NCI-H2196 (cell line): ENCODE measurements around the gene TIMM22.
"Not testable (repeated sequence)": the region's sequence is repeated elsewhere in the genome, so short reads cannot be mapped to it uniquely, and the experiment has no call there.

Experiments
- DNase-seq: peaks from one replicate; lab custom pipeline; 2025; ENCODE audit not compliant: unreplicated experiment; lab: John Stamatoyannopoulos, UW

The TIMM22 gene

DNA sequence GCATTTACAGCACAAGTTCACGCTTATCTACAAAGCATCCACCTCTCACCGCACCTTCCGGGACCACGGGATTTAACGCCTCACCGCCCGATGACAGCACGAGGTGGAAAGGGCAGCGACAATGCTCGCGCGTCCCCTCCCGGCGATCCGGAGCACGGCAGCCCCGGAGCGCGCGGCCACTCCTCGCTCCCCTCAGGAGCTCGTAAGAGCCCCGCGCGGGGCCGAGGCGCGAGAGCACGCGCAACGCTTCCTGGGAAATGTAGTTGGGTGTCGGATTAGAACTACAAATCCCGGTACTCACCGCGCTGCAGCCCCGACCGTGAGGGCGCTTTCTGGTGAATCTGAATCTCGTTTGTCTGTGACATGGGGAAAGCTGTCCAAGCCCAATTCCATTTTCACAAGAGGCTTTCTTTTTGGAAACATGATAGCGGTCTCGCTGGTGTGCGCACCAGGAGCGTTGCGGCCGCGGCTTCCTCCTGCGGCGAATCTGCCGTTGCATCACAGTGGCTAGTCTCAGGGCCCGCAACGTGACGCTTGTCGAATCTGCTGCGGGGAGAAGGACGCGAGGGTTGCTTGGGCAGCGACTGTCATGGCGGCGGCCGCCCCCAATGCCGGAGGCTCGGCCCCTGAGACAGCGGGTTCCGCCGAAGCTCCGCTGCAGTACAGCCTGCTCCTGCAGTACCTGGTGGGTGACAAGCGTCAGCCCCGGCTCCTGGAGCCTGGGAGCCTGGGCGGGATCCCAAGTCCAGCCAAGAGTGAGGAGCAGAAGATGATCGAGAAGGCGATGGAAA is at the start of gene TIMM22:
TIMM22 (plus strand) TSS at position 576 of the 791 bp plus-strand sequence; CDS start at position 590, 14 bp downstream.
- DNase-seq: peak; percentile 90

DNA sequence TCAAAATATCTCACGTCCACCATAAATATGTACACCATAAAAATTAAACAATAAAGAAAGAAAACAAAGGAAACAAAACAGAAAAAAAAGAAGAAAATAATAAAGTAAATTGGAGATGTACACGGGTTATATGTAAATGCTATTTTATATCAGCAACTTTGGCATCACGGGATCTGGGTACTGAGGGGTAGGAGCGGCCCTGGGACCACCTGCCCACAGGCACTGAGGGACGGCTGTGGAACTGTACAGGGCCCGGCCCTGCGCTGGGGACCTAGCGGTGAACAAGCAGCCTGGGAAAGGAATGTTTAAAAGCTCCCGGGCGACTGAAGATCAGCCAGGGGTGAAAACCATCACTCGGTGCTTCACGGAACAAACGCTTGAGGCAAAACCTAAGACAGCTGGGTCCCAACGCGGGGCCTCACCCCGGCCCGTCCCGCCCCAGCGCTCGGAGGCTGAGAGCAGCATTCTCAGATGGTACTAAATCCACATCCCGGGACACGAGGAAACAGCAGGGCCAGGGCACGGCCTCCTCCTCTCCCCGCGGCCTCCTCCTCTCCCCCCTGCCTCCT is 48.6 kb upstream of the TIMM22 start:
- DNase-seq: no peak

DNA sequence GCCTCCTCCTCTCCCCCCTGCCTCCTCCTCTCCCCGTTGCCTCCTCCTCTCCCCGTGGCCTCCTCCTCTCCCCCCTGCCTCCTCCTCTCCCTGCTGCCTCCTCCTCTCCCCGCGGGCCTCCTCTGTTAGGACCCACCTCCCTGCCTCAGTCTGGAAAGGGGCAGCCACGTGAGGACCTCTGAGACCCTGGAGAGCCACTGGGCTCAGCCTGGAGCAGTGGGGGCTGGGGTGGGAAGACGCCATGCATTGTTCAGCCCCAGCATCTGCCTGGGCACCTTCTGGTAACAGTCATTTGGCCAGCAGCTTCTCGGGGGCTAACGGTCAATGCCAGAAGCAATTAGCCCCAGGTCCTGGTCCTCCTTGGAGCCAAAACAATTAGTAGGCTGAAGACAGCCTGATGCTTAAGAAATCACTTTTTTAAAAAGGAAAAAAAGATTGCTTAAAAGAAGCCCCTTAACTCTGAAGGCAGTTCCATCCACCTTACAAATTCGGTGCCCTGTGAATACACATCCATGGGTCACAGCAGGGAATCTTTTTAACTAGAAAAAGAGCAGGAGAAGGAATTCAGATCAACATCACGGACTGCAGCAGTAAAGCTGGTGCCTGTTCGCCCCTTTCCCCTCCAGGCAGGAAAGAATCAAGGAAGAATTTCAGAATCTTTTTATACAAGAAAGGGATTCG is 47.2 kb upstream of the TIMM22 start:
- no peak for DNase-seq

DNA sequence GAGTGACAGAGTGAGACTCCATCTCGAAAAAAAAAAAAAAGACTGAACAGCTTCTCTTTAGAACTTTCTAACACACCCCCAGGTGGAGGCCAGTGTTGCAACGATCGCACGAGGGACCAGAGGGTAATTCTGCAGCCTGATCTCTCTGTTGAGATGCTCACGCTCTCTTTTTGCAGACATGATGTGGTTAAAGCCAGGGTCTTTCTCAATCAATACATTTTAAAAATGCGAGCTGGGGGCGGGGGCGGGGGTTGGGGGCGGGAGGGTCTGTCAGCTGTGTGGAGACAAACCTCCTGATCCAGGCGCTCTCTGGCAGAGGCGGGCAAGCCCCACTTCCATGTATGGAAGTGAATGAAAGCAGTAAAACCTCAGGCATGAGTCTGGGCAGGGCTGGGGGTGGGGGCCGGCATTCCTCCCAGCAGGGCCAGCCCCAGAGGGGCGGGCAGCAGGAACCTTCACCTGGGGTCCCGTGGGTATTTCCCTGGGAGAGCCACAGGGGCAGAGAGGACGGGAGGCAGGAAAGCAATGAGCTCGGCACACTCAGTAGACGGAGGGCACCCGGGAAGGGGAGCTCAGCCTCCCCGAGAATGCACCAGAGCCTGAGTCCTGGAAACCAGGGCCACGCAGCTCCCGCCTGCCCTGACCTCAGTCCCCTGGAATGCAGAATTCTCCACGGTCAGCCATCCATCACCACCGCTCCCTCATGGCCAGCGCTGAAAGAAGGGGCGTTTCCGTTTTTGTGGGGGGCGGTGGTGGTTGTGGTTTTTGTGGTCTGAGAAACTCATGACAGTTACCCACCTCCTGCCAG is 45.4 kb upstream of the TIMM22 start:
- no peak for DNase-seq

DNA sequence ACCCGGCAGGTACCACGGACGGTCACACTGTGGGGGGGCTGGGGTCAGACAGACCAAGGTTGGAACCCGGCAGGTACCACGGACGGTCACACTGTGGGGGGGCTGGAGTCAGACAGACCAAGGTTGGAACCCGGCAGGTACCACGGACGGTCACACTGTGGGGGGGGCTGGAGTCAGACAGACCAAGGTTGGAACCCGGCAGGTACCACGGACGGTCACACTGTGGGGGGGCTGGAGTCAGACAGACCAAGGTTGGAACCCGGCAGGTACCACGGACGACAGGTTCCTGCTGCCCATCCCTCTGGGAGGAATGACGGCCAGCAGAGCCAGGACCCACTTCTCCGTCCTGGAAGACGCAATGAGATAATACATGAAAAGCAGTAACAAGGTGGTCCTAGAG is 44.3 kb upstream of the TIMM22 start:
- not testable (repeated sequence) for DNase-seq

DNA sequence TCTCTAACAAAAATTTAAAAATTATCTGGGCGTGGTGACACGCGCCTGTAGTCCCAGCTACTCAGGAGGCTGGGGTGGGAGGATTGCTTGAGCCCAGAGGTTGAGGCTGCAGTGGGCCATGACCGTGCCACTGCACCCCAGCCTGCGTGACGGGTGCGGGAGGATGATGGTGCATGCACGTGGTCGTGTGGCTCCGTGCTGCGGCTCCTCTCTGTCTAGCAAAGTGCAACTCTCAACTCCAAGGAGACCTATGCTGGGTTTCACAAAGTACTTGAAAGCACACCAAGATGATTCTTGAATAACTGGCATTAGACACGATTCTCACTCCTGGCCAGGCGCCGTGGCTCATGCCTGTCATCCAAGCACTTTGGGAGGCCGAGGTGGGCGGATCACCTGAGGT is 43.2 kb upstream of the TIMM22 start:
- no peak for DNase-seq

DNA sequence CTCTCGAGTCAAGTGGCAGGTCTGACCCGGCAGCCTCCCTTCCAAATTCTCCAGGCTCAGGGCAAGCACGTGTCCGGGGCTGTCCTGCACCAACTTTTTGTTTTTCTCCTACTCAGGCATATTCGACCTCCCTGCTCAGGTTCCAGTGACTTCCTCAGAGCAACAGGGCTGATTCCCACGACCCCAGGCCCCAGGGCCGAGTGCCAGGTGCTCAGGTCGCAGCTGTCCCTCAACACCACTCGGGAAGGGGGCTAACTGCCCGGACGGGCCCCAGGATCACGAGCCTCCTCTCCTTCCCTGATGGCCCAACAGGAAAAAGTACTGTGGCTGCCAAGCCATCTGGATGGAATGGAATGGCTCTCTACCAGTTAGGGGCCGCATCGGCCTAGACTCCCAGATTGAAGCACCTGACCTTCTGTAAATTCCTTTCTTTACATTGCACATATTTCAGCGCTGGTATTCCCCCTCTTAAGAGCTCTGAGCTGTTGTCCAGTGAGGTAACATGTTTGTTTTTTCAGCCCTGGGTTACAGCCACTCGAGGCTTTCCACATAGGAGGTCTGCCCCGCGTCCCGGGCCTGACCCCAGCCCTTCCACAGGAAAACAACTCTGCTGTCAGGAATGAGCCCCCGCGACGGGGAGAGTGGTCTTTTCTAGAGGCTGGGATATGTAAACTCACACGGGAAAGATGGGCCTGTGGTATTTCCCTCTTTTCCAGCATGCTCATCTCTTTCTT is 42.3 kb upstream of the TIMM22 start:
- DNase-seq: no peak

DNA sequence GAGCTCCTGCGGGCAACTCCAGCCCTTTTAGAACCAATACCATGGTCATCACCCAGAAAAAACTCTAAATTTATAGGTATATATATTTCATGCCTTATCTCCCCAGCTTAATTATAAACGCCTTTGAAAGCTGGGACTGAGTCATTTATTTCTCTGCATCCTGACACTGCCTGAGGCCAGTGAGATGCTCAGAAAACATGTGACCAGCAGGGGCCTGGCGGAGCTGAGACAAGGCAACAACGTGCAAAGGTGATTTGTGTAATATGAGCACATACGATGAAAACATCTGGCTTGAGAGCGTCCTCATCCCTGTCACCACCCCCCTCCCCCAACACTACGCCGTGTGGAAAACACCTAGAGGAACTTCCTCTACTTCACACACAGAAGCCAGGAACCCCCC is 40.0 kb upstream of the TIMM22 start:
- DNase-seq: no peak

DNA sequence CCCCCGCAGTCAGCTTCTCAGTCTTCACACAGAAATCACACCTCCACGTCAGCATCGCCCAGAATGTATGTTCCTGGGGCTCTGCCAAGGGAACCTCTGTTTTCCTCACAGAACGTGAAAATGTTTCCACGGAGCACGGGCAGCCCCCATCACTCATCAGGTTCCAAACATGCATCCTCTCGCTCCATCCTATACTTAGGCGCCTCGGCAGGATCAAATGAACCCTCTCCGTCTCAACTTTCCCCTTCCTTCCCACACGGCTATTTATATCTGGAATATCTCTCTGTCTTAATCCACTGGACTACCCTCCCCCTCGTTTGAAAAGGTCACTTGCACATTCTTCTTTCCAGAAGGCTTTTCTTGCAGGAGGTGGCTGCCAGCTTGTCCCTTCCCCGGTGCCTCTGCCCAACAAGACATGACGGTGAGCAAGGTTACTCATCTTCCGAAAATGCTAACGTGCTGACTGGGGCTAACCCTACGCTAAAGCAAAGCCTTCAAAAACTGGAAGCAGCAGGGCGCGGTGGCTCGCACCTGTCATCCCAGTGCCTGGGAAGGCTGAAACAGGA is 39.0 kb upstream of the TIMM22 start:
- DNase-seq: no peak

DNA sequence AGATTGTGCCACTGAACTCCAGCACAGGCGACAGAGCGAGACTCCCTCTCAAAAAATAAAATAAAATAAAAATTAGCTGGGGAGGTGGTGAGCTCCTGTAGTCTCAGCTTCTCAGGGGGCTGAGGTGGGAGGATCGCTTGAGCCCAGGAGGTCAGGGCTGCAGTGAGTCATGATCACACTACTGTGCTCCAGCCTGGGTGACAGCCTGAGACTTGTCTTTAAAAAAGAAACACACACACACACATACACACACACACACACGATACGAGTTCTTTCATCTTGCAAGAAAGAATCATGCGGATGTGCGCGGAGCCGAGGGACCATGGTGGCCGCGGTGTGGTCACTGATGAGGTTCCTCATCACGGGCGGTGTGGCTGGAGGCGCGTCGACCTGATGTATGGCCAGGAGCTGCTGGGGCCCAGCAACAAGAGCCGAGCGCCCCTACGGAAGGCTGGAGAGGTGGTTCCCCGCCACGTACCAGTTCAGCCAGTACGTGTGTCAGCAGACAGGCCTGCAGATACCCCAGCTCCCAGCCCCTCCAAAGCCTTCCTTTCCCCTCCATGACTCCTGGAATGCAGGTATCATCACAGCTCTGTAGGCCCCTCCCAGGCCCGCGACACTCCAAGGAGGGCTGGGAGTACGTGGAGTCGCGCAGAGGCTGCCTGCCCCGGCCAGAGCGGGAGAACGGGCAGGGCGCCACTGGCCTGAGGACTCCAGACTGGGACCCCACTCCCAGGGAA is 38.0 kb upstream of the TIMM22 start:
- no peak for DNase-seq

DNA sequence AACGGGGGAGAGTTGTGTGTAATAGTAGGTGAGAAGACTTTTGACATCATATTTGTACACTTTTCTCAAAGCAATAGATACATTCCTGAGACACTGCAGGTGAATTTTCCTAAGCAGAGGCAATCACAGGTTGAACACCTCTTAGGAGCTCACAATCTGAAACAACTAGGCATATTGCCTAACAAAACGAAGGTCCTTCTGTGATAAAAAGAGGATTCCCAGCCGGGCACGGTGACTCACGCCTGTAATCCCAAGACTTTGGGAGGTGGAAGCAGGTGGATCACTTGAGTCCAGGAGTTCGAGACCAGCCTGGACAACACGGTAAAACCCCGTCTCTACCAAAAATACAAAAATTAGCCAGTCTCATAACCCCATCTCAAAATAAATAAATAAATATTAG is 34.8 kb upstream of the TIMM22 start:
- no peak for DNase-seq

DNA sequence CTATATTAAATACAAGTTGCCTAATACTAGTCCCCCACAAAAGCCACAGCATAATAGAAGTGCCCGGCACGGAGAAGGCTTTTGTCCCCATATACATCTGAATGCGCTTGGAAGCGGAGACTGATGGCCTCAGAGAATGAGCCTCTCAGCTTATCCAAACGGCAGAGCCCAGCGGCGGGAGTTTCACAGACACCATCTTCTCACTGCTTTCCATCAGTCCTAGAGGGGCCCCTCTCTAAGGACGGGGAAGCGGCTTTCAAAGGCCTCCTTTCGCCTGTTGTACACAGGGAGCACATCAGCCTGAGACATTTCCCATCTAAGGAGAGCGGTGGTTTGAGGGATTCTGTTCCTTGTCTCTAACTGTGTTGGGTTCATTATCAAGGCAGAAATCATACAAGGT is 34.3 kb upstream of the TIMM22 start:
- no peak for DNase-seq

DNA sequence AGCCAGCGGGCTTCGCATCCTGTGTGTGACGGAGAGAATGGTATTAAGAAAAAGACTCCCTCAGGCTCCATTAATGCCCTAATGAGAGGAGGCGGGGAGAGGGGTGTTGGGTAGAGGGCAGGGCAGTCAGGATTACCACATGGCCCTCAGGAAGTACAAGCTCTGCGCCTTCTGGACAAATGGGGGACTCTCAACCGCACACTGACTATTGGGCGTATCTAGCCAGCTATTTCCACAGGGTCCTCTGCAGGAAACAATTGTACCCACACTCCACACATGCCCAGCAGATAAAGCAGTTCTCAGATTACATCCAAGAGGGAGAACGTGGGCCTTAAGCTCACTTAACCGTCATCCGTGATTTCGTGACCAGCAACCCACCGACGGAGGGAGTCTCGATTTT is 32.1 kb upstream of the TIMM22 start:
- no peak for DNase-seq

DNA sequence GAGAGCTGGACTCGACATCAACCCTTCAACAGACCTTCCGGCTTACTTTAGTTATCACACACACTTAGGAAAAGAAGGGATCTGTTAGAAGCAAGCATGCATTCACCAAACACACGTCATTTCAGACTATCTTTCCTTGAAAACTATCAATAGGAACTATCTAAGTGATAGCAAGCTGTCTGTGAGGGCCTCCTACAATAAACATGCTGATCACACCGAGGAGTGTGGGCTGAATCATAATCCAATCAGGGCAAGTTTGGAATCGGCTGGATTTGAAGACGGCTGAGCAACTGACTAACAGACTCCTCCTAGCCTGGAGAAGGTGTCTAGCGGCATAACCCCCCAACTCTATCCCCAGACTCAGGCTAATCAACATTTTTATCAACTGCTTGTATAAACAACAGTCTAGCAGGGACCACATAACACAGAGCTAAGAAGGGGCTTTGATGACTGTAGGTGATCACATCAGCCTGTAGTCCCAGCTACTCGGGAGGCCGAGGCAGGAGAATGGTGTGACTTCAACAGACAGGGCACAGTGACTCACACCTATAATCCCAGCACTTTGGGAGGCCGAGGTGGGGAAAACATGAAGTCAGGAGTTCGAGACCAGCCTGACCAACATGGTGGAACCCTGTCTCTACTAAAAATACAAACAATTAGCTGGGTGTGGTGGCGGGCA is 31.5 kb upstream of the TIMM22 start:
- no peak for DNase-seq

DNA sequence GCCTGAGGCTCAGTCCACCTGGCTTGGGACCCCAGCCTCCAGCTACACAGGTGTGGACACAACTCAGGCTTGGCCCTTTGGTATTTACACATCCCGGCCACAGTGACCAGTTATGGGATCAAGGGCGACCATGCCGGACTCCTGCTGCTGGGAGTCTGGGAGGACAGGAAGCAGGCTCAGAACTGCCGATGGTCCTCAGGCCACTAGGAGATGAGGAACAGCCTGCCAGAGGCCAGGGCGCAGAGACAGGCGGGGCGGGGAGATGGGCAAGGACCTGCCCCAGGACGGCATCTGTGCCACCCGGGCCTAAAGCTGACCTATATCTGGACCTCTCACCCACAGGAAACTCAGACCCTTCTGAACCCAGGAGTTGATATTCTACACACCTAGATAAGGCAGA is 29.8 kb upstream of the TIMM22 start:
- no peak for DNase-seq

DNA sequence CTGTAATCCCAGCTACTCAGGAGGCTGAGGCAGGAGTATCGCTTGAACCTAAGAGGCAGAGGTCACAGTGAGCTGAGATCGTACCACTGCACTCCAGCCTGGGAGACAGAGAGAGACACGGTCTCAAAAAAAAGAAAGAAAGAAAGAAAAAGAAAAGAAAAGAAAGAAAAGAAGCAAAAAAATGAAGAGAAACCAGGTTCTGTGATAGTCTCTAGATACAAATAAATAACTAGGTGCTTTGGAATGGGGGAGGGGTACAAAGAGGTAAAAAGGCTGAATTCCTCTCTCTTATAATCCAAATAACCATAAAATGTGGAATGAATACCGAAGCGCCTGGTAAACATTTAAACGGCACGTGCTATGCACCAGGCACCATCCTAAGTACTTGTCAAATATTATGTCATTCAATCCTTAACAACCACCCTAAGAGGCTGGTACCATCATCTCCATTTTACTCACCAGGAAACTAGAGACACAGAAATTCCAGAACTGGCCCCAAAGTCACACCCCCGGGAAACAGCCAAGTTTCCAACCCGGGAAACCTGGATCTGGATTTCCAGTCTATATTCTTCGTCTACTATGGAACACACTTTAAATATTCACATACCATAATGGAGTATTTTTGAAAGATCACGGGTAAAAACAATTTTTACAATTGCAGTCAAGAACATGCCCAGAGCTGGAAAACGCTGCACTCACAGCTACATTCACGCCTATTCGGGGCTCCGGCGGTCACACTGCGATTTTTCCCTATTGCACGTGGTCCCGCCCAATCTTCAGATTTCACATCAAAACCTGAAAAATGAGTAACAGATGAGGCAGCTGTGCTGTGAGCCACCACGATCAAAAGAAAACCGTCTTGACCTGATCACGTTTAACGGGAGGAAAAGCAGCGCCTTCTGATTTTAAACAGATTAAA is 27.9 kb upstream of the TIMM22 start:
- no peak for DNase-seq

DNA sequence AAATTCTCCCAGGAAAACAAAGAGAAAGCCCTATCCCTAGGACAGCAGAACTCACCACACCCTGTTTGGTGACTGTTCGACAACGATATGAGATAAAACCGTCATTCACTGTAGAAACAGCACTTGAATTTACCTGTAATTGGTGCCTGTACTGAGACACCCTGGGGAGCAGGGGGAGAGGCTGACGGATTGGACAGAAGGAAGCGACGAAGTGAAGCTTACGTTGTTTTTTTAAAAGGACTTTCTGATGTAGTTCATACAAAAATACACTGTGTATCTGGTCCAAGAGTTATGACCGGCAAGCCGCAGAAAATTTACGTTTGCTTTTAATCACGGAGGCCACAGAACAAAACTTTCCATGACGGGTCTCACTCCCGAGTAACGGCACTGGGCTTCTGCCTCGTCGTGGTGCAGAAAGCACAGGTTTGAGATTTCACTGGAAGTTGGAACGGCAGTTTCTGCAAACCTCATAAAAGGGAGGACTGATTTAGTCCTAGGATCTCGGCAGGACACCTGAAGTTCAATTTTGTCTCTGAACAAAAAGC is 27.0 kb upstream of the TIMM22 start:
- no peak for DNase-seq

DNA sequence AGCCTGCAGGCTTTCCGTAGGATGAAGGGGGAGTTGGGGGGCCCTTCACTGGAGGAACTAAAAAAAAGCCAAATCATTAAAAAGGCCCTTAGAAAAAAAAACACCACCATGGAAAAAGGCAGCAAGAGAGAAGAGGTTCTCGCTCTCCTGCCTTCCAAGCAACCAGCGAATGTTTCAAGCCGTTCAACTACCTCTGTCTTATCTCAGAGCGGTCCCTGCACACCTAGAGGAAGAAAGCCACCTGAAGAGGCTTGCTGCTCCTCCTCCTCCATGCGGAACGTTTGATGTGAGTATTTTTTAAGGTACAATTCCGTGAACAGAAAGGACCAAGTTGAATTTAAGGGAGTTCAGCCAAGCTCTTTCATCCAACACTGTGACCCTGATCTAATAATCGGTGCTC is 26.6 kb upstream of the TIMM22 start:
- DNase-seq: no peak
